GDM1 (cell line): ENCODE measurements around the gene LRCH1.
"Not testable (repeated sequence)": the region's sequence is repeated elsewhere in the genome, so short reads cannot be mapped to it uniquely, and the experiment has no call there.

Experiments used
- DNase-seq: peaks from one replicate; lab custom pipeline; 2025; lab: John Stamatoyannopoulos, UW

The LRCH1 gene, protein sequence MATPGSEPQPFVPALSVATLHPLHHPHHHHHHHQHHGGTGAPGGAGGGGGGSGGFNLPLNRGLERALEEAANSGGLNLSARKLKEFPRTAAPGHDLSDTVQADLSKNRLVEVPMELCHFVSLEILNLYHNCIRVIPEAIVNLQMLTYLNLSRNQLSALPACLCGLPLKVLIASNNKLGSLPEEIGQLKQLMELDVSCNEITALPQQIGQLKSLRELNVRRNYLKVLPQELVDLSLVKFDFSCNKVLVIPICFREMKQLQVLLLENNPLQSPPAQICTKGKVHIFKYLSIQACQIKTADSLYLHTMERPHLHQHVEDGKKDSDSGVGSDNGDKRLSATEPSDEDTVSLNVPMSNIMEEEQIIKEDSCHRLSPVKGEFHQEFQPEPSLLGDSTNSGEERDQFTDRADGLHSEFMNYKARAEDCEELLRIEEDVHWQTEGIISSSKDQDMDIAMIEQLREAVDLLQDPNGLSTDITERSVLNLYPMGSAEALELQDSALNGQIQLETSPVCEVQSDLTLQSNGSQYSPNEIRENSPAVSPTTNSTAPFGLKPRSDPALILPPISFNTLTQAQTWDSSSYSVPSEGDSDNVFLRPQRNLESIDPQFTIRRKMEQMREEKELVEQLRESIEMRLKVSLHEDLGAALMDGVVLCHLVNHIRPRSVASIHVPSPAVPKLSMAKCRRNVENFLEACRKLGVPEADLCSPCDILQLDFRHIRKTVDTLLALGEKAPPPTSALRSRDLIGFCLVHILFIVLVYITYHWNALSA

DNA sequence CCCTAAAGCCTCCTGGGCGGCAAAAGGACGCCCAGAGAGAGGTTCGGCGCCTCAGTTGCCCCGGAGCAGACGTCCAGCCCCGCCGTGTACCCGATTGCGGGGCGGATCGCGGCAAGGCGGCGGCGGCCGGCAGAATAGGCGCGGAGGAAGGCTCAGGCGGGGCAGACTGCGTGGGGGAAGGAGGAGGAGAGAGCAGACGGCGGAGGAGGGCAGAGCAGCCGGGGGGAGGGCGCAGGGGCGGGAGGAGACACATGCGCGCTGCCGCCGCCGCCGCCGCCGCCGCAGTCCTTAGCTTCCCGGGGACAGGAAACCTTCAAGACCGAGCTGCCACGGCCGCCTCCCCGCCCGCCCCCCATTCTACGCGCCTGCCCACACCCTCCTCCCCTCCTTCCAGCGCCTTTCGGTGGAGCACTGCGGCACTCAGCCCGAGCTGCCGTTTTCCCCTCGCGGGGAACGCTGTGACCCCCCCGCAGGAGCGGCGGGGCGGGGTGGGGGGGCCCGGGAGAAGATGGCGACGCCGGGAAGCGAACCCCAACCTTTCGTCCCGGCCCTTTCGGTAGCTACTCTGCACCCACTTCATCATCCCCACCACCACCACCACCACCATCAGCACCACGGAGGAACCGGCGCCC lies at the start of gene LRCH1:
TSS of gene LRCH1 (plus strand) at position 282 of the 632 bp plus-strand sequence. CDS start at position 509, 227 bp downstream.
- peak; percentile 94 for DNase-seq

DNA sequence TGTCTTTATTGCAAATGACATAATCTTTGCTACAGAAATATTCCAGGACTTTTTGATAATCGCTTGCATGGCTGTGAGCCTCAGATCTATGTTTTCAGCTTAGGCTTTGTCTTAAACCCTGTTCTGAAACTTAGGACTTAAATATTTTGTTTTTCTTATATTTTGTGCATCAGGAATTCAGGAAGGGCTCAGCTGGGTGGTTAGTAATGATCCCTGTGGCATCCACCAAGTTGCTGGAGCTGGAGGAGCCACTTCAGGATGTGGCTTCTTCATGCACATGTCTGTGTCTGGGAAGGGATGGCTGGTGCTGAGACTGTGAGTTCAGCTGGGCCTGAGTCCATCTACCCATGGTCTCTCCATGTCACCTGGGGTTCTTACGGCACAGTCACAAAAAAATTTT lies 48.9 kb upstream of the LRCH1 start:
- DNase-seq = no peak

GRCh38 chr13:46507981-46508380 lies 45.0 kb upstream of the LRCH1 start:
- DNase-seq = no peak

- DNase-seq = no peak
Measured at GRCh38 chr13:46509981-46510380, 43.0 kb upstream of the LRCH1 start.

GRCh38 chr13:46515803-46516202 lies 37.2 kb upstream of the LRCH1 start:
- no peak for DNase-seq

DNA sequence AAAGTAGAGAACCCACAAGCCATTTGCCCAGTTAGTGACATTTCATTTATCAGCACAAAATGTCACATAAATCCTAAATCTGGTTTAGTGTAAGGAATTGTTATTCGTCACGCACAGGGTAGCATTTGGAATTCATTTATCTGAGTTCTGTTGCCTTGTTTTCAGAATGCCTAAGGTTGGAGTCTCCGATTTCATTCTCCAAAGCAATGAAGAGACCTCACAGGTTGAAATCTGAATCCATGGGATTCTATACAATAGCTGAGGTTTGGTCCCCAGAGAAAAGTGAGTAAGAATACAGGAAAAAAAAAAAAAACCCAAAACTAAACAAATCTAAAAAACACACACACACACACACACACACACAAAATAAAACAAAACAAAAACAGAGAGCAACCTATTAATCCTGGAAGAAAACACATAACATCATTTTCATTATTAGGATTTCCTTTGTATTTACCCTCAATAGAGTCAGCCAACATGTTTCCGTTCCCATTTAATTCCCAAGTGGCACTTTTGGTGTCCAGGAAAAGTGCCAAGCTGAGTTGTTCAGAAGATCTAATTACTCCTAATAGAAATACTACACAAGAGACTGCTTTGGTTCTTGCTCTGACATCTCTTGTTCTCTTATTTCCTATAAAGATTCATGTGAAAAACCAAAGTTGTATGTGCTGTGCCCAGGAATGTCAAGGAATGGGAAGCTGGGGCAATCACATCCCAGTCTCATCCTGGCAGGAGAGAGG lies 36.2 kb upstream of the LRCH1 start:
- DNase-seq = no peak

DNA sequence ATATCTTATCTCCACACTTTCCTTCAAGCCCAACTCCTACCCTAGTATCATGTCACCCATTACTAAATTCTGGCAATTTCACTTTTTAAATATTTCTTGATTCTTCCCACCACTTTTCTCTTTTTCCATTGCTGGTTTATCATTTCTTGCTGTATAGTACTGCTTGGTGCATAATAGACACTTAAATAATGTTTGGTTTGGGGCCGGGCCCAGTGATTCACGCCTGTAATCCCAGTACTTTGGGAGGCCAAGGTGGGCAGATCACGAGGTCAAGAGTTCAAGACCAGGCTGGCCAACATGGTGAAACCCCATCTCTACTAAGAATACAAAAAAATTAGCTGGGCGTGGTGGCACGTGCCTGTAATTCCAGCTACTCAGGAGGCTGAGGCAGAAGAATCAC lies 35.2 kb upstream of the LRCH1 start:
- not testable (repeated sequence) for DNase-seq

DNA sequence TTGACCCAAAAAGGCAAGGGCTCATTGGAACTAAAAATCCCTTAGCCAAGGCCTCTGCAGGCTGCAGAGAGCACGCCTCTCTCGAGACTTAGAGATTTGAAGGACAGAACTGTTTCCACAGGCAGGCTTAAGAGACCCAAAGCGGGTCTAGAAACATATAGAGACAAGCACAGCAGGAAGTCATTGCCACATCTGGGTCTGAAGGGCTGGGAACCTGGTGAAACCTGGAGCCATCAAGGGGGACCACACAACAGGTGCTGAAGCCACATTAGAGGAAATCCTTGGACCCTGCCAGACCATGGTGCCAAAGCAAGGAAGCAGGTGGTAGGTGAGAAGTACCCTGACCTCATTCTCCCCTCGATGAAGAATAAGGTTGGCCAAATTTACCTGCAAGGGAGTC lies 33.8 kb upstream of the LRCH1 start:
- DNase-seq = no peak

- DNase-seq = peak; percentile 34
Measured at GRCh38 chr13:46520166-46520565, 32.8 kb upstream of the LRCH1 start.

DNA sequence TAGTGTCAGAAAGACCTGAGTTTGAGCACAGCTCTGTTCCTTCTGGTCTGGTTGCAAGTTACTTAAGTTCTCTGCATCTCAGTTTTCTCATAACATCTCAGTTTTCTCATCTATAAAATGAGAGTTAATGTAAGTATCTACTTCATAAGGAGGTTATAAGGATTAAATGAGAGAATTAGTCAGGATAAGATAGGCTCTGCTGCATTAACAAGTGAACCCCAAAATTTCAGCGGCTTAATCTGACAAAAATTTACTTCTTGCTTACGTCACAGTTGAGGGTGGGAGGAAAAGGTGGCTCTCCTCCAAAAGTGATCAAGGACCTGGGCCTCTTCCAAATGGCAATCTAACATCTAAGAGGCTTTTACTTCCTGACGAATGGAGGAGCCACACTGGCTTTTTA lies 31.5 kb upstream of the LRCH1 start:
- no peak for DNase-seq

GRCh38 chr13:46521921-46522747 lies 30.8 kb upstream of the LRCH1 start:
- DNase-seq = no peak

DNA sequence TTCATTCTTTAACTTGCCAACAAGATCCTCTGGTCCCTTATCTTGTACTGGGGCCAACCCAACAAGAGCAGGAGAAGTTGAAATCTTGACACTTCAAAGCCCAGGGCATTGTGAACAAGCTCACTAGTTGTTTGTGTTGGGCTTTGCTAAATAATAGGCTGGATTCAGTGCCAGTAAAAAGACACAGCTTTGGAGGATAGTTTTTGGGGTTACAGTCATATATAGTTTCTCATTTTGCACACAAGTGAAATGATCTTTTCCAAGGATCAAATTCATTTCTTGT lies 30.3 kb upstream of the LRCH1 start:
- DNase-seq = no peak

DNA sequence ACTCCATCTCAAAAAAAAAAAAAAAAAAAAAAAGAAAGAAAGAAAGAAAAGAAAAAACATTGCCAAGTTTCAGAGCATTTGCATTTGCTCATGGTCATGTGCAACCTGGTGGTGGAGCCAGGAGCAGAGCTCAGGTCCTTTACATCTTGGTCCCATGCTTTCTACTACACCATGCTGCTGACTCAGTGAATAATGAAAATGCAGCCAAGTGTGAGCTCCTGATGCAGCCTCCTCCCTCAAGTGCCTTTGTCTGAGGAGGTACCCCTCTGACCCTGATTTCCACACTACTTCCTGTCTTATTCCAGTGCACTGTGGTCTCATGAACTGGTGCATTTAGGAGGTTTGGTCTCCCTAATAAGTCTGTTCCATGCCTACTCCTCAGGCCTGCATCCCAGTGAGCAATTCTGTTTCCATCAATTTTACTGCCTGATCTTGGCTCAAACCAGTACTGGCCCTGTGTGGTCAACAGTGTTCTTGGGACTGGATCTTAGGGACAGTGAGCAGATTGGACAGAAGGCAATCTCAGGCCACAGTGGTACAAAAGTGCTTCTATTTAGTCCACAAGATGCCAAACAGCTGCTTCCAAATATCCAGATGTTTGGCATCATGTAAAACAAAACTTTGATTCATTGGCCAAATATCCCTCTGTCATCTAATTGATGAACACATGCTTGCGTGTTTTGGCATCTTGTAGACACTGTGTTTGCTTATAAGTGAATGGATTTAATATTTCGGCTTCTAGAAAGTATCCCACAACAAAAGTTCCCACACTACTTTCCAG lies 28.8 kb upstream of the LRCH1 start:
- DNase-seq = no peak

DNA sequence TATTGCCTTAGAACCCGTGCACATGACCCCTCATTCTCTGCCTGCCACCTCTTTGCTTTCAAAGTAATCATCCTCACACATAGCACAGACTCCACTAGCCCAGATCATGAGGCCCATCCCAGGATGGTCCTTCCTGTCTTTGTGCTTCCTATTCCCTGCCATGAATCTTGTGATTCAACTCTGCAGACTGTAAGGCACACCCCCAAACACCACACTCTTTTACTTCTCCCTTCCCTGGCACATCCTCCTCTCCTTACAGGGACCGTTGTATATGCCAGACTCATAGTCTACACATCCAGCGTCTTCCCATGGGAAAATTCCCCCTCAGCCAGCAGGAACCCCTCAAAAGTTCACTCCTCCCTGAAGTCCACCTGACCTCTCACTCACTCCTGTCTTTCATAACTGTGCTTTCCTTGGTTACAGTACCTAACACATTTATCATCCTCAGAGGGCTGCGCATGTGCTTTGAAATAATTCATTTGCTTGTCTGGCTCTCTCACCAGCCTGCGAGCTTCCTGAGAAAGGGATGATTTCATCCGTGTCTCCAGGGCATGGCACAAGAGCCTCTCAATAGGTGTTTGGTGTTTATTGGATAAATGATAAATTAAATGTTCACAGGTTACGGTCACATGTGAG lies 26.8 kb upstream of the LRCH1 start:
- DNase-seq = no peak

DNA sequence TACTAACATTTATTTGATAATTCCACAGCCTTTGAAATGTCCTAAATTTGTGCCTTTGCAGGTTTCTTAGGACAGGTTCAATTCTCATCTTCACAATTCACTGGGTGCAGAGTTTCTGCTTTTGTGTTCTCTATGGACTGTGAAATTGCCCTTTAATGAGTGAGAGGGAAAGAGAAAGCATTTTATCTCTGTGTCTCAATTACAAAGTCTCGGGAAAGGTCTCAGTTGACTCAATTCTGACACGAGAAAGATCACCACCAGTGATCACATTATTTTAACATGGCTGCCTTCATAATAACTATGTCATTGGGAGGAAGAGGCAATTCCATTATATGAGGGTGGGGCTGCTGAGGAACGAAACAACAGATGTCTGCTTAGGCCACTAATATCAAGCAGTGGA lies 26.2 kb upstream of the LRCH1 start:
- DNase-seq = no peak

GRCh38 chr13:46527237-46527636 lies 25.7 kb upstream of the LRCH1 start:
- no peak for DNase-seq

- no peak for DNase-seq
Measured at GRCh38 chr13:46529216-46529919, 23.6 kb upstream of the LRCH1 start.

GRCh38 chr13:46530084-46530935 lies 22.7 kb upstream of the LRCH1 start:
- no peak for DNase-seq

GRCh38 chr13:46531953-46532352 lies 21.0 kb upstream of the LRCH1 start:
- DNase-seq = peak; percentile 27
